HL-60 (cell line): ENCODE measurements around the gene BTG3.

ENCODE experiments used
- DNase-seq, 2 experiments: peaks; one replicate each; pipeline ENCODE4 v3.0.0-alpha.2; 2010 to 2020; ENCODE audit warnings: low read depth in 1 of 2, low spot score in 1 of 2
- H3K27ac ChIP-seq: fragments of 250-450 bp; sonication (Bioruptor Pico); replicated peaks from 2 replicates; pipeline ENCODE4 v1.5.1; 2020; ENCODE audit warnings: mild to moderate bottlenecking, moderate library complexity
- H3K27me3 ChIP-seq: fragments of 250-450 bp; sonication (Bioruptor Pico); 2 replicates; pipeline ENCODE4 v1.5.1; 2021; ENCODE audit warnings: mild to moderate bottlenecking, moderate library complexity; ENCODE audit not compliant: insufficient read depth, poor library complexity, severe bottlenecking
- H3K4me3 ChIP-seq: replicated peaks from 2 replicates; pipeline ENCODE4 v1.5.1; 2011; ENCODE audit warnings: mild to moderate bottlenecking, control low read depth, low read length; ENCODE audit not compliant: insufficient read depth
- CTCF ChIP-seq: IDR thresholded peaks from one replicate; pipeline ENCODE4 v1.5.1; 2011; ENCODE audit warnings: low read length, control low read depth, inconsistent platforms; ENCODE audit not compliant: insufficient read depth
- GABPA ChIP-seq: IDR thresholded peaks from 2 replicates; pipeline ENCODE4 v1.6.1; 2012; ENCODE audit warnings: low read depth
- POLR2AphosphoS5 ChIP-seq: IDR thresholded peaks from 2 replicates; pipeline ENCODE4 v1.6.1; 2012; ENCODE audit warnings: low read depth
- REST ChIP-seq: IDR thresholded peaks from 2 replicates; pipeline ENCODE4 v1.6.1; 2012; ENCODE audit warnings: low read depth; ENCODE audit not compliant: insufficient replicate concordance
- SPI1 ChIP-seq: IDR thresholded peaks from 2 replicates; pipeline ENCODE4 v1.6.1; 2012; ENCODE audit warnings: low read depth, mild to moderate bottlenecking, borderline replicate concordance
- long read RNA-seq: library from polyadenylated mRNA; unstranded; transcript quantifications from one replicate; pipeline ENCODE4 v2.0.0, GENCODE V29; 2020

Gene BTG3
- long read RNA-seq, transcript BTG3-201 (6 exons, 1,485 nt), result minor isoform, 9 of 81 reads
- long read RNA-seq, transcript BTG3-202 (5 exons, 1,456 nt), result major isoform, 70 of 81 reads
- long read RNA-seq, partial matches to known transcripts, result 0 of 81 reads
- long read RNA-seq, other reads (novel, unspliced or antisense), result 2 of 81 reads

- Histone ChIP-seq H3K27ac (peak within 1 kb of the TSS; percentile 32), H3K27me3 (no peaks in the 10 kb centered on the region), H3K4me3 (peak within 1 kb of the TSS; percentile 80)
- TF ChIP-seq POLR2AphosphoS5 (peak; percentile 46), GABPA (no peak)
- DNase-seq, result peak; percentile 39 to 50
These were observed at the start of gene BTG3 for GRCh38 chr21:17612565-17613241. Gene BTG3, minus strand, starts transcription at chr21:17612901. Its CDS starts 3,757 bp downstream, at chr21:17609144.

- H3K27me3 ChIP-seq, result no peaks in the 10 kb centered on the region
- no peak overlapping the region for H3K4me3 ChIP-seq
- no peak for DNase-seq
- TF ChIP-seq REST (no peak), GABPA (no peak), POLR2AphosphoS5 (no peak), SPI1 (no peak), CTCF (no peak)
- H3K27ac ChIP-seq, result no peak overlapping the region
These were observed 48.2 kb upstream of the BTG3 start for GRCh38 chr21:17660862-17661261.

- Histone ChIP-seq H3K4me3 (no peak overlapping the region), H3K27me3 (no peaks in the 10 kb centered on the region), H3K27ac (no peak overlapping the region)
- TF ChIP-seq REST (no peak), CTCF (no peak), POLR2AphosphoS5 (no peak), GABPA (no peak), SPI1 (no peak)
- no peak for DNase-seq
These were observed 47.8 kb upstream of the BTG3 start for GRCh38 chr21:17660452-17660851.

- no peak for DNase-seq
- TF ChIP-seq GABPA (no peak), POLR2AphosphoS5 (no peak), SPI1 (no peak), CTCF (no peak), REST (no peak)
- Histone ChIP-seq H3K27me3 (no peaks in the 10 kb centered on the region), H3K4me3 (no peak overlapping the region), H3K27ac (no peak overlapping the region)
These were observed 46.2 kb upstream of the BTG3 start for GRCh38 chr21:17658931-17659330.
